GM18951 (cell line): ENCODE results near the gene RAD51AP1.

Experiments used
- POLR2A ChIP-seq: IDR thresholded peaks from 4 replicates; pipeline ENCODE4 v1.6.1; 2011; ENCODE audit warnings: mild to moderate bottlenecking; ENCODE audit not compliant: insufficient read length, insufficient read depth; ENCODE audit errors: extremely low read depth
- in situ Hi-C: fragments of 300-500 bp; cut with MboI; formaldehyde crosslinking; loops from one replicate; pipeline ENCODE4 v1.12.0; 2022; ENCODE audit warnings: low sequenced_read_pairs, mixed read lengths, inconsistent platforms; ENCODE audit not compliant: unreplicated experiment

The RAD51AP1 gene

DNA sequence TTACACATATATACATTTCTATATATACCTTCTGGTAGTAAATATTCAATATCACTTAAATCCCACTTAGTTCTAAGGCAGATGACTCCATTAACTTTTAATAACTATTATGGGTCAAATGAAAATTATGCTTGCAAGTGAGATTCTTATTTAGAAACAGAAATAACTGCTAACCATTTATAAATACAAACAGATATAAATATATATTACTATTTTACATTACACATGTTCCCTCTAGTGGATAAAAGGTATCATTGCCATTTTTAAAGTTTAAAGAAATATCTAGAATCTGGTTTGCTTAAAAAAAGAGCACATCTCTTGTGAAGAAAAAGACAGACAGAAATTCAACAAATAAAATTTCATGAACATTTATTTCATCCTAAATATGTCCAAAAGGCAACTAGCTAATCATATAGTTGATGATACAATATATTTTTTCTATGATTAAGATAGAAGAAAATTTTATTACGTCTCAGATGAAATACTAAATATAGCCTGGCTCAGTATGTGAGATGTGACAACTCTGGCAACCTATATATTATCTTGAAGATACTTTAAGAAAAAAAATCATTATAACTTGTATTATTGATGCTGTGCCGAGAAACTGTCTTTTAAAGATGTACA, 11.7 kb upstream of the RAD51AP1 start:
- in situ Hi-C loops, result loop anchor here (10.0 kb wide), 1 partner anchor 82 kb away; the partner anchor contains the start of gene FGF6
- TF ChIP-seq POLR2A, result no peak

- in situ Hi-C loops, result no loop called here
- TF ChIP-seq POLR2A, result no peak
These were observed 8.5 kb upstream of the RAD51AP1 start for GRCh38 chr12:4530160-4530559.

DNA sequence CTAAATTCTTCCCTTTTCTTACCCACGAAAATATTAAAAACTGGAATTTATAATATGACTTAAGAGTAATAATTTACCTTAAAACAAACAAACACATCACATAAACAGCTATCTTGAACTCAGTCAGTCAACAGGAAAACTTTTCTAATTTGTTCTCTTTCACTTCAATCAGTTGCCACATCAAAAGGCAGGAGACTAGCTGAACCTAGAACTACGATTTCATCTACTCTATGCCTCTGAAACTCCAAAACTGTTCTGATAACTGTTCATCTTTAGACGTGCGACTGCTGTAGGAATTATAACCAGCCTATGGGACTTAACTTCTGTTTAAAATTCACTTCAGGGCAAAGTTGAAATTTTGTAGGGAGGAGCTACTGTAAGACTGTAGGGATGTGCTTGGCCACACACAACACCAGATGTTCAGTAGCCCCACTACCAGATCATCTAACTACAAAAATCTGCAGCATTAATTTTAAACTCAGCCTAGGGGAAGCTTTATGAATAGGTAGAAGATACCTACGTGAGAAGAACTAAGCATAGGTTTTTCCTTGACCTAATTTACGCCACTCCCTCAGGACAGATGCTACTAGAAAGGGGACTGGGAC, 7.6 kb upstream of the RAD51AP1 start:
- no peak for TF ChIP-seq POLR2A
- in situ Hi-C loops, result no loop called here

DNA sequence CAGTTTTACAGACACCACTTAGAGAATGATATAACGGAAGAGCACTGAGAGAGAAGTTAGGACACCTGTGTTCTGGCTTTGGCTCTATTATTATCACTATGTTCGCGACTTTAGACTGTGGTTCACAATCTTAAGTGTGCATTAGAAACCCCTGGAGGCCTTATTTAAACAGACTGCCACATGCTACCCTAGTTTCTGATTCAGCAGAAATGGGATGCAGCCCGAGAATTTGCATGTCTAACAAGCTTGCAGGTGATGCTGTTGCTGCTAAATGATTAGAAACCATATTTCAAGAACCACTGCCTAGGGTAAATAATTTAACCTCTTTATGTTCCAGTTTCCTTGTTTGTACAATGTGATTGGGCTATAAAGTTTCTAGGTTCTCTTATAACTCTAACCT, 3.6 kb upstream of the RAD51AP1 start:
- TF ChIP-seq POLR2A, result no peak
- in situ Hi-C loops, result no loop called here

GRCh38 chr12:4535871-4536270, 2.8 kb upstream of the RAD51AP1 start:
- TF ChIP-seq POLR2A, result no peak
- in situ Hi-C loops, result no loop called here

- no peak for TF ChIP-seq POLR2A
- in situ Hi-C loops, result no loop called here
These were observed 629 bp downstream of the RAD51AP1 start for GRCh38 chr12:4539167-4539870.

DNA sequence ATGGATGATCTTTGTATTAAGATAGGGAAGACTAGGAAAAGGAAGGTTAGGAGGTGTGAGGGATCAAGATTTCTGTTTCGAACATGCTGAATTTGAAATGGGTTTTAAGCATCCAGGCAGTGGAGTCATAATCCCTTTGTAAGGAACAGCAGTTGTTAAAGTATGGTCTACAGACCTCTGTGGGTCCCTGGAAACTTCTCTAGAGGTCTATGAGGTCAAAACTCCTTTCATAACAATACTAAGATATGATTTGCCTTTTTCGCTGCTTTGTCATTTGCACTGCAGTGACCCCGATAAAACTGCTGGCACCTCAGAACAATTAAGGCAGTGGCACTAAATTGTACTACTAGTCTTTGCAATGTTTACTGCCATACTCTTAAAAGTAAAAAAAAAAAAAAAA, 1.5 kb downstream of the RAD51AP1 start:
- in situ Hi-C loops, result no loop called here
- no peak for TF ChIP-seq POLR2A

- no peak for TF ChIP-seq POLR2A
- in situ Hi-C loops, result no loop called here
These were observed 1.9 kb downstream of the RAD51AP1 start for GRCh38 chr12:4540638-4541037.

- in situ Hi-C loops, result no loop called here
- no peak for TF ChIP-seq POLR2A
These were observed 6.5 kb downstream of the RAD51AP1 start for GRCh38 chr12:4545195-4545594.

DNA sequence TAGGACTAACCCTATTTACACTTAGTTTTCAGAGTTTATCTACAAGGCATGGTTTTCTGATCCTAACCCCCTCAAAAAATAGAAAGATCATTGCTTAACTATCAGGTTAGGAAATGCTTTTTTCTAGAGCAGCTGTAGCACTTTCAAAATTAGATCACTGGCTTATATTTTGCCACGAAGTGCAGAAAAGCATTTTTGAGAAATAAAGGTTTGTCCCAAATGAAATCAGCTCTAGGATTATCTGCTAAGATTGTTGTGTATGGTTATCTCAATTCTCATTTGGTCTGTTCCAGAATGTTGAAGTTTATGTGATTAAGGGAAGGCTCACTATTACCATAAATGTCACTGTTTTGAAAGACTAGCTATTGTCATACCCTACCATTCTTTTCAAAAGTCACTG, 13.5 kb downstream of the RAD51AP1 start:
- no peak for TF ChIP-seq POLR2A
- in situ Hi-C loops, result no loop called here

GRCh38 chr12:4553943-4554342, 15.3 kb downstream of the RAD51AP1 start:
- no peak for TF ChIP-seq POLR2A
- in situ Hi-C loops, result no loop called here

GRCh38 chr12:4555804-4556203, 17.1 kb downstream of the RAD51AP1 start:
- in situ Hi-C loops, result no loop called here
- no peak for TF ChIP-seq POLR2A

GRCh38 chr12:4556735-4557530, 18.2 kb downstream of the RAD51AP1 start:
- TF ChIP-seq POLR2A, result no peak
- in situ Hi-C loops, result no loop called here
